HG02981 (cell line): ENCODE measurements around the gene ERN1.
A peak's percentile ranks its signal among the peaks of the same experiment; 100 is the strongest.

ENCODE experiments used
- ATAC-seq: cut with Tn5 transposase; IDR thresholded peaks from one replicate; pipeline ENCODE4 v1.9.1; 2021; ENCODE audit warnings: mild to moderate bottlenecking, moderate library complexity; ENCODE audit not compliant: unreplicated experiment

ERN1 gene

DNA sequence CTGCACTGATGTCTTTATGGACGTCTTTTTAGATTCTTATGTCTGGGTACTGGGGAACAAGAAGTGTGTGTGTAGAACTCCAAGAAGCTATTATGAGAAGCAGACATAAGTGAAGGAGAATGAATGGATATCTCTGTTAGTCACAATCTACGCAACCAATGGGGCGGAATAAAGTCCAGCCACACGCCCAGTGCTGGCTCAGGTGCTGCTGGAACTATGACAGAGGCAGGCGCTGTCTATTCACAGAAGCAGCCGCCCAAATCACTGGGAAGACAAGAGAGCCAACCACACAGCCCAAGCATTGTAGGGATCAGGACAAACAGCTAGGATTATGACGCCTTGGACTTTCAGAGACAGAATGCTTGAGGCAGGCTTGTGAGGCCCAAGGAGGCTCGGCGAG lies 65.6 kb downstream of the ERN1 start:
- ATAC-seq = no peak

DNA sequence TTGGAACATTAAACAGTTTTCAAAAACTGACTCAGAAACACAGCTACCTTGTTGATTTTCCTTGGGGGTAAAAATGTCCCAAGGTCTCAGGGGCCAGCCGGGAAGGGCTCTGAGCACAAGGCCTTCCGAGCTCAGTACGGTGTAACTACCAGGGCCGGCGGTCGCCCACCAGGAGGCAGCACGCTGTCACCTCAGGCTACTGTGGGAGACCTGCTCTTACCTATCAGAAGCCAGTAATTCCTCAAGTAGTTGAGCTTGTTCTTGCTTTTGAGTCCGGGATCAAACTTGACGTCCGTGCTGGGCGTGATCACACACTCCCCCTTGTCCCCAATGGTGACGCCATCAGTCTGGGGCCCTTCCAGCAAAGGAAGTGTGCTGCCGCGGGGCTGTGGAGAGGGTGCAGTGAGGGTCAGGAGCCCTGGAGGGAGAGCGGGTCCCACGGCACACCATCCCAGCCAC lies 66.1 kb downstream of the ERN1 start:
- no peak for ATAC-seq

DNA sequence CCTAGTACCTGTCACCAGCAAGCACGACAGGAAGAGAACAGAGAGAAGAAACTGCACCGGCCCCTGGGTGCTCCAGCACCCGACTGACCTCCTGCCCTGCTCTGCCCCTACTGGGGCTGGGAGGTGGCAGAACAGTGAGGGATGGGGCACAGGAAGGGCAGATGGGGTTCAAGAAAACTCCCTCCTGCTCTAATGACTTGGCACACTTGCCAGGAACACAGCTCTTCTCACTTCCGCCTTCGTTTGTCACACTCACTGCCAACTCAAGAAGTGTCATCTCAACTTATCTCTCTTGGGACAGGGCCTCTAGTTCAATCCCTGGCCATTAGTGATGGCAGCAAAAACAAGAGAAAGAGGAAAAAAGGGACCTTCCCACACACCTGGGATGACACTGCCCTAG lies 66.9 kb downstream of the ERN1 start:
- no peak for ATAC-seq

DNA sequence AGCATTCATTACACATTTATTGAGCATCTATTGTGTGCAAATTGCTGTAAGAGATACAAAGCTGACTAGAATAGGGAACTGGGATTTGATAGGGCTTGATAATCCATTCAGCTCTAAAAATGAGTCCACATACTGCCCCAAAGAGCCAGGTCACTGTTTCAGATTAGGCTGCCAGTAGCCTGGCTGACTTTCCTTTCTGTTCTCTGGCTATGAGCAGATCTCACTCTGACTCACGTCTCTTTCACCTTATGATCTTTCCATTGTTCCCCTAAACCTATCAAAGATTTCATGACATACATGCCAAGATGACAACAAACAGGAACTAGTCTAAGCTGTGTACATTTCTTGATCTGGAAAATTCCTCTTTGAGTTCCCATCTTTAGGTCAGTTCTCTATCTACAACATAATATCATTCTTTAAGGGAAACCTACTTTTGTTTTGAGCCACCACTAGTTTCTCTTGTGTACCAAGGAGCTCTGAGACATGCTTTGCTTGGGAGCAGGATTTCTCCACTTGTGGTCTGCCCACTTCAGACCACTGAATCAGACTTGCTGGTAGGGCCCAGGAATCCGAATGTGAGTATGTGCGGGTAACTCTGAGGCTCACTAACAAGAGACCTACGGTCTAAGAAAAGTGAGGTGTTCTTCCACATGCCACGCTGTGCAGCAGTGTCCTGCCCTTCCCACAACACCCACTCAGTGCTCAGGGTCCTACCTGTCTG lies 68.6 kb downstream of the ERN1 start:
- ATAC-seq = peak; percentile 51

DNA sequence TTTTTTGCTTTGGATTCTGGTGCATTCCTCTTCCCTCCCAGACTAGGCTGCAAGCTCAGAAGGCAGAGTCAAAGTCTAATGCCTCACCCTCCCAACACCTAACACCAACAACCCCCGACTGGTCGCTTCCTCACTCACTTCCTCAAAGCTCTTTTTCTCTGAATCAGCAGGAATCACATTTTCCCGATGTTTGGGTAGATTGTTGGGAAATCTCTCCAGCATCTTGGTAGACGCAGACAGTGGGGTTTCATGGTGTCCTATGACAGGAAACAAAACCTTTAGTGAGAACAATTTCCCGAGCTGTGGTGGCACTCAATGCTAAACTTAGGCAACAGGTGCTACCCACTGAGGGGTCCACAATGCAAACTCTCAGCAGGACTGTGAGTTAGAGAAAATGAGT lies 69.6 kb downstream of the ERN1 start:
- no peak for ATAC-seq

DNA sequence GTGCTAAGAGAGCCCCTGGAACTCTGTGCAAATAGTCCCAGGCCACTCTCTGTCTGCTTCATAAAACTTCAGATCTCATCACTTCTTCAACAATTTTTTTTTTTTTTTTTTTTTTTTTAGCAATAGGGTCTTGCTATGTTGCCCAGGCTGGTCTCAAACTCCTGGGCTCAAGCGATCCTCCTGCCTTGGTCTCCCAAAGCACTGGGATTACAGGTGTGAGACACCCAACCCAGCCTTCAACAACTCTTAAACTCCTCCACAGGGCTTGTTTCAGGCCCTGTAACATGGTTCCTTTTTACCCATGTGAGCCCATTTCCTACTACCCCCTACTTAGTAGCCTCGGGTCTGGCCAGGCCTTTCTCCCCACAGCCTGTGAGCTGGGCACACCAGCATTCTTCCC lies 70.2 kb downstream of the ERN1 start:
- no peak for ATAC-seq

DNA sequence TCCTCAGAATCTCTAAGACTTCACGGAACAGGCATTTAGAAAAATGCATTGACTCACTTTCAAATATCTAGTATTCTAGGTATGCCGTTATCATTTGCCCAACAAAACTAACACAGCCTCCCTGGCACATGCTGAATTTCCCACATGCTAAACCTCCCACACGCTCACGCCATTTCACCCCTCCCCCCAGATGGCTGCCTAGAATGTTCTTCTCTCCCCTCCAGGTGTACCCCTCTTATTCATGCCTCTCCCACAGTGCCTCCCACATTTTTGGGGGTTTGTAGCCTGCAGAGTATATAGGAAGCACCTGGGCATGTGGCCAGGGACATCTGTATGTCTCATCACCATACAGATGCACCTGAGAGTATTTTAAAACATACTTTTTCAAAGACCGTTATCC lies 71.3 kb downstream of the ERN1 start:
- ATAC-seq = no peak

DNA sequence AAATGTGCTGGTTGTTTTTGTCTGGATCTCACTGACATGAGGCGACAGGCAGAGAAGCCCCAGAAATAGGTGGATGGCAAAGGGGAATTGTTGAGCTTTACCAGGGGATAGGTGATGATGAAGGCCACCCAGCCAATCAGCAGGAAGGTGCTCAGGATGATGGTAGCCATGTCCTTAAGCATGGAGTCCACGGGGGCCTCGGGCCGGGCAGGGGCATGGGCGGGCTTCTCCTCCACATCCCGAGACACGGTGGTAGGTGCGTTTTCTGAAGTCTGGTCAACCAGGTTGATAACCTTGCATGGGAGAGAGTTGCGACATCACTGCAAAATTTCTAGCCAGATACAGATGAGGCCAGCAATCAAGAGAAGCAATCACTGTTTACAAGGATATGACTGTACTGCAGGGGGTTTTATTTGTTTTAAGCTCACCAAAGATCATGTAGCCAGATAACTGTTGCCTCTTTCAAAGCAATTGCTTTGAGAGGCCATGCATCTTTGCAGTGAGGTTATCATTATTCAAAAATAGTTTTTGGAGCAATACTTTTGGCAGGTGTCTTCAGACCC lies 72.2 kb downstream of the ERN1 start:
- ATAC-seq = no peak

DNA sequence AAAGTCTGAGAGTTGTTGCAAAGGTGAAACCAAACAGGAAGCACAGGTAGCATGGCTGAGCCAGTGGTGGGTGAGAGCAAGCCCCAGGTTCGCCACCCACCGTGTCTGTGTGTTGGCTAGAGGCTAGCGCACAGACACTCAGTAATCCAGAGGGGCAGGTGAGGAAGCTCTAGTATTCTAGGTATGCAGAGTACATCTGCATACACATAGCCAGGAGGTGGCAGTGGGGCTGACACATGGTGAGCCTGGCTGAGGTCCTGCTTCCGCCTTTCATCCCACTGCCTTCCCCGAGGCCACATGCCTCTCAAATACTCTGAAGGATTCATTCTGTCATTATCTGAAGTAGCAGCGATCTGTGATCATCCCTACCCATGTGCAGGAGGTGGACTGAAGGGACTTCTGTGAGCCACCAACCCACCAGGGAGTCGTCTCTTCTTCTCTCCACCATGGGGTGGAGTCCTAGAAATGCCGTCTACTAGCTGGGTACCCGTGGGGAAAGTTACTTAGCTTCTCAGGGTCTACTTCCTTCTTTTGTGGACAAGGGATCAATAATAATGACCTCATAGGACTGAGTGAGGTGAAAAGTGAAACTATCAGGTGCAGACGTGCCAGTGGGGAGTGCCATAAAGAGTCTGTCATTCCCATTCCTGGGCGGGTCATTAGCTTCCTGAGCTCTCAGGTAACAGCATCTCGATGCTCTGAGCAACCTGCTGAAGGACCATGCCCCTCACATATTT lies 73.5 kb downstream of the ERN1 start:
- peak; percentile 74 for ATAC-seq

DNA sequence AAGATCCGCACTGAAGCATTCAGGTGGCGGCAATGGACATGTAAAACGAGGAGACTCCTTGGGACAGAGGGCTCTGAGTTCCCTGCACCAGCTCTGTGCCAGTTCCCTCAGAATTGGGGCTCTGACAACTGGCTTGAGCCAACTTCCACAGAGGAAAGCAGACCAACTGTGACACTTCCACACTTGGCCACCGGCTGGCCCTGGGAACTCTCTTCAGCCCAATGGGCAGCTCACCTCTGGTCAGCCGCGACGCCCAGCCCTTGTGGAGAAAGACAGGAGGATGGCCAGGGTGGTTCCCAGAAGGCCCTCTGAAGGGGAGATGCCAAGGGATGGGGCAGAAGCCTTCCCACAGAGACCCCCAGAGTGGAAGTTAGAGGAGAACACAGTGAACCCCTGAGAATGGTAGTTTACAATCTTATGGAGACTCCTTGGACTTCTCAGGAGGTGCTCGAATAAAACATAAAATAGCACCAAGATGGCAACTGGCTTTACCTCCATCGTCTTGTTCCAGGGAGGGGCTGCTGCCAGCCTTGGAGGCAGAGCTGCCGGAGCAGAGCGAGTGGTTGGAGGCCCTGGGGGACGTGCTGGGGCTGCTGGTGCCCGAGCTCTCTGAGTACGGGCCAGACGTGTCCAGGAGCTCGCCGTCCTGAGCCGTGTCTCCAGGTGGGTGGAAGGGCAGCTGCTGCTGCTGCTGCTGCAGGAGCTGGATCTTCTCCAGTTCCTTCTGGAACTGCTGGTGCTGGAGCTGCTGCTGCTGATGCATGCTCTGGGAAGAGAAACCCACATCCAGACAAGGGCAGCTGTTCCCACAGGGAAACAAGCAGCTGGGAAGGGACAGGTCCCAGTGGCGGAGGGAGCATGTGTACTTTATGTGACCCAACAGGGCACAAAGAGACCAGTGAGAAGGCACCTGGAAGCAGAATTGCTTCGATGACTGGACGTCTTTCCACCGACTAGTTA lies 74.5 kb downstream of the ERN1 start:
- ATAC-seq = no peak

DNA sequence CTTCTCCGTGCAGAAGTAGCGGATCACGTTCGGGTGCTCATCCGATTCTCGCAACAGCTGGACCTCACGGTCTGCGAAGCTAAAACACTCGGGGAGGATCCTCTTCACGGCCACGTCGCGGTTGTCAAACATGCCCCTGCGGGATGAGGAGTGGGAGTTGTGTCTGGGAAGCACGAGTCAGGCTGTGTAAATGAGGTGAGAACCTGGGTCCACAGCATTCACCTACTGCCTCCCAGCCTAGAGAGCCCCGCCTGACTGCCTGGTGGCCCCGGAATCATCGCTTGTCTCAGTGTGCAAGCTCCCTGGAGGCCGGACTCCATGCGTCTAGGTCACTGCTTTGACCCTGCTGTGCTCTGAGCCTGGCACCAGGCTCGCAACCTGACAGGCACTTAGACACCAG lies 75.6 kb downstream of the ERN1 start:
- ATAC-seq = no peak

DNA sequence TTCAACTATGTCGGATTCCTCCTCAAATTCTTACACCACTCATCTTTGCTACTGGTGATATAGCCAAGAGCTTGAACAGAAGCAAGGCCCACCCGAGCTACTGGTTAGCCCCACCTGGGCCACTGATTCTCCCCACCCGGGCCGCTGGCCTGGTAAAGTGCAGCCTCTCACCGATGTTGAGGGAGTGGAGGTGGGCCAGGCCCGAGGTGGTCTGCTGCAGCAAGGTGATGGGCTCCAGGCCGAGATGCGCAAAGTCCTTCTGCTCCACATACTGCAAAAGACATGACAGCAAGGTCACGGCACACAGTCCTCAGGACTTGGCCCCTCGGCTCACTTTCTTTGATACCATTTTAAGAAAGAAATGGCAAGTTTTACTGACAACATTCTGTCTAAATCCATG lies 76.8 kb downstream of the ERN1 start:
- ATAC-seq = no peak

DNA sequence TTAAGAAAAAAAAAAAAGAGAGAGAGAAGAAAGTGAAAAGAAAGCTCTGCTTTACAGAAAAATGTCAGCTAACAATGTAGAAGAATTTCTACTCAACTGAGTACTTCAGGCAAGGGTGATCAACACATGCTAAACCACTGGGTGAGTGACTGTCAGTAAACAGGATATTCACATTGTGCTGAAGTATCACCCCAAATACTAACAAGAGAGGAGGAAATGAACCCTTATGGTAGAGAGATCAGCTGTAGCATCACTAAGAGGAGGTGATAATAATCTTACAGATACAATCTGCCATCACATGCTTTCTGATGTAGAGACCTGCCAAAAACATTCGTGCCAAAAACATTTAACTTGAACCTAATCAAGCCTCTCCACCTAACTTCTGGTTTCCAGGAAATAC lies 78.8 kb downstream of the ERN1 start:
- no peak for ATAC-seq

DNA sequence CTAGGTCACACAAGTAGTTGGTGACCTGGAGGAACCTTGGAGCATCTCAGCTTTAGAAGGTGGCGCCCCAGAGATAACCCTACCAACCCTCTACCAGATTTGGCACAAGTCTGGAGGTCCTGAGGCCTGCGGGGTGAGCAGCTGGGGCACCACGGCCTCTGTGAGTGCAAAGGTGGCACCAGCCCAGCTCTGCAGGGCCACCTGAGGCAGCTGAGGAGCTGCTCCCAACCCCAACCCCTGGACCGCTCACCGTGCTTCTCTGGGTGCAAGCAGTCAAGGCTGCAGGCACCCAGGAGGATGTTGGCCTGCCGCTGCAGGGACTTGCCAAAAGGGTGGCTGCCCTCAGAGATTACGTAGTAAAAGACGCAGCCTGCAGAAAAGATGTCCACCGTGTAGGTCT lies 81.1 kb downstream of the ERN1 start:
- ATAC-seq = no peak

DNA sequence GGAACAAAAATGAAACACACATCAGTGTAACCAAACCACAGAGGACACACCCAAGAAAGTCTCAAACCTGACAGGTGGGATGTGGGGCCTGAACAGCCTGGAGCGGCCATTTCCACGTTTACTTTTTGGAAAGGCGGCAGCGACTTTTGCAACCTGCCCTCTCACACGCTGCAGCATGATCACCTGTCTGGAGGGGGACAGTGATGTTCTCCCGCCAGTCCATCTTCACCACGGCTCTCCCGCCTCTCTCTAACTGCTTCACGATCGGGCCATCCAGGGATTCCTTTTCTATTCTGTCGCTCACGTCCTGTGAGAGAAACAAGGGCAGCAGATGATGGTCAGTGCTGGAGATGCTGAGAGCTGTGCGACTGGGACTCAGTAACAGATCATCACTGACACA lies 84.8 kb downstream of the ERN1 start:
- no peak for ATAC-seq

DNA sequence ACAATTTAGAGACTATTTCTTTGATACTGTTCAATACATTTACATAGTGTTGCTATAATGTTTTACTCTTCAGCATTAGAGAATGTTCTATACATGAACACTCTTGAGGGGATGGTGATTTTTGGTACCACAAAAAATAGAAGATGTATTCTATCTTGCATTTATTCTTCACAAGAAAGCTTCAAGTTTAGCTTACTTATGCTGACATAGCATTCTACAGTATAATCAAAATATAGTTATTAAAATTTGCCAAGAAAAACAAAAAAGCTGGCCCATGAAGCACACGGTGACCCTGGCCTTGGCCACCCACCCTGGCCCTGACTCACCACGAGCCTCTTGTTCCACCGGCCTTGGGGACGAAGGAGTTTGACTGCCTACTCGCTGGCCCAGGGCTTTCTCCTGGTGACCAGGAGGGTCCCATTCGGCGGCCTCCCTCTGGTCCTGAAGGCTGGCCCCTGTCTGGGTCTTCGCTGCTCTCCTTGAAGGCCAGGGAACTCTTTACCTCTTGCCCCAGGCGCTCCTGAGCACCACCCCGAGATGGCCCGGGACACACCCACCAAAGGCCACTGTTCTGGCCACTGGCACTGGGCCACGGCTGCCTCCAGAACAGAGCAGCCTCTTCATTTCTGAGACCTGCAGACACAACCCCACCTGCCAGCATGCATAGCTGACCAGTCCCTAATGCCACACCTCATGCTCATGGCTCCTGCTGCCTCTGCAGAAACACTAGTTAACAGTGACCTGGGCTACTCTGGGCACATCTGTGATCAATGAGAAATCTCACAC lies 87.1 kb downstream of the ERN1 start:
- ATAC-seq = no peak

DNA sequence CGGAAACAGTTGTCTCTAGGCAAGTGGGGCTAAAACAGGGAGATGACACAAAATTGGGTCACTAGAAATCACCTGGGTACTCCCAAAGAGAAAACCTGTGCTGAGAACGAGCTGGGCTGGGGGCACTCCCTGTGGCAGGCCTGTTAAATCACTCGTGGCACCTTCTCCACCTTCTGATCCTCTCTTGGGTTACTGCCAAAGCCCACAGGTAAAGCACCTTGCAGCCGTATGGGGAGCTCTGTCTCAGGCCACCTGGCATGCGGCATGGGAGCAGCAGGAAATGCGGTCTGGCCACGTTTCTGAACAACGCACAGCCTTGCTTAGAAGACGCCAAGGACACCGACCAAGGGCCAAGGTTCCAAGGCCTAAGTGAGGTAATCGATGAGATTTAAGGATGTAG lies 88.0 kb downstream of the ERN1 start:
- ATAC-seq = no peak

DNA sequence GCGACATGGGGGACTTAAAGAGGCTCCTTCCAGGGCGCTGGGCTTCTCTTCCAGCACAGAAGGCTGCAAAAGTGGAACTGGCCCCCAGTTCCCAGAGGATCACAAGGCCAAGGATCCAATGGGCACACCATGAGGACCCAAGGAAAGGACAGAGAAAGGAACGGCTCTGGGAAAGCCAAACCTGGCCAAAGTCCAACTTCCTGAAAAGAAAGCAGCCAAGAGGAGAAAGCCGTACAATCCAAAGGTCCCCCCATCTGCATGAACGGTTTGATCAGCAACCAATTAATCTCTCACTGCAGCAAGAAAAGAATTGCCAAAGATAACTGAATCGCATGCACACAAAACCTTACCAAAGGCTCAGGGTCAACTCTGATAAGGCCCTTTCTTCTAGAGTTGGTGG lies 89.7 kb downstream of the ERN1 start:
- ATAC-seq = no peak

DNA sequence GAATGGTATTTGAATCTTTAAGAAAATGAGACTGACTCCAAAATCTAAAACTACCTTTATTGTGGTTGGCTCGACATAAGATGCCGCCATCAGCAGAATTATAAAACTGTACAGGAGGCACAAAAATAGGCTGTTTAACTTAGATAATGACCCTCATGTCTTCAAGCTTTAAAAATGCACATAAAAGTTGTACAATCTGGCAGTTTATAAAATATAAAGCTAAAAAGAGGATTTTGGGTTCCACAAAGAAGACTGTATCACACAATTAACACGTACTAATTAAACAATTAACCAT lies 90.9 kb downstream of the ERN1 start:
- ATAC-seq = no peak

DNA sequence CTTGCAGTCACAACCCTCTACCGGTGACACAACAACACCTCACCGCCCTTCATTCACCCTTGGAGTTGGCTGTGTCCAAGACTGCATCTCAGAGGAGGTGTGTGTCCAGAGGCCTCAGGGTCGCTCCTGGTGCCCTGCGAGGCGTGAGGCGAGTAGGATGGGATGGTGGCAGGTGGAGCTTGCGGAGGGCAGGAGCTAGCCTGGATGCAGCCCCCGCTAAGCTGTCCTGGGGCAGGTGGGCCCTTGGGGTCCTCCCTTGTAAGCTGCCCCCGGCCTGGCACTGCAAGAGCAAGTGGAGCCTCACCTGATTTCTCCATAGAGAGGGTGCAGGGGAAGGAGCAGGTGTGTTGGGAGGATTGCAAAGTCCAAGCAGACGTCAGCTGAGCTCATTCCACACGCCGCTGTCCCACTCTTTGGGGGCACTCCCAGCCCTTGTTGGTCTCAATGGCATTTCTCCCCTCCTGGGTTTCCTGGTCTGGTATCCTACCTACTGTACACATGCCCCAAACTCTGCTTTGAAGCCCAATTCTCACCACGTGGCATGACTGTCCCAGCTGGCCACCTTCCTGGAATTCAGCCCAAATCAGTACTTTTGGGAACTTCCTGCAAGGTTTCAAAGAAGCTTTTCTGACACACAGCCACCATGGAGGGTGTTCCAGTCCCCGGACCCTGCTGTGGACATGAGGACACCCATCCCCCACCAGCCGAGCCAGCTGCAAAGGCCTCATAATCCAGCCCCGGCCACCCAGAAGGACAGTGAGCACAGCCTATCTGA lies 91.4 kb downstream of the ERN1 start:
- no peak for ATAC-seq
